GM18868 (cell line): ENCODE data around the gene AAGAB.

Experiments used
- ATAC-seq: cut with Tn5 transposase; IDR thresholded peaks from one replicate; pipeline ENCODE4 v1.9.1; 2021; ENCODE audit warnings: mild to moderate bottlenecking, moderate library complexity; ENCODE audit not compliant: unreplicated experiment

Gene AAGAB

DNA sequence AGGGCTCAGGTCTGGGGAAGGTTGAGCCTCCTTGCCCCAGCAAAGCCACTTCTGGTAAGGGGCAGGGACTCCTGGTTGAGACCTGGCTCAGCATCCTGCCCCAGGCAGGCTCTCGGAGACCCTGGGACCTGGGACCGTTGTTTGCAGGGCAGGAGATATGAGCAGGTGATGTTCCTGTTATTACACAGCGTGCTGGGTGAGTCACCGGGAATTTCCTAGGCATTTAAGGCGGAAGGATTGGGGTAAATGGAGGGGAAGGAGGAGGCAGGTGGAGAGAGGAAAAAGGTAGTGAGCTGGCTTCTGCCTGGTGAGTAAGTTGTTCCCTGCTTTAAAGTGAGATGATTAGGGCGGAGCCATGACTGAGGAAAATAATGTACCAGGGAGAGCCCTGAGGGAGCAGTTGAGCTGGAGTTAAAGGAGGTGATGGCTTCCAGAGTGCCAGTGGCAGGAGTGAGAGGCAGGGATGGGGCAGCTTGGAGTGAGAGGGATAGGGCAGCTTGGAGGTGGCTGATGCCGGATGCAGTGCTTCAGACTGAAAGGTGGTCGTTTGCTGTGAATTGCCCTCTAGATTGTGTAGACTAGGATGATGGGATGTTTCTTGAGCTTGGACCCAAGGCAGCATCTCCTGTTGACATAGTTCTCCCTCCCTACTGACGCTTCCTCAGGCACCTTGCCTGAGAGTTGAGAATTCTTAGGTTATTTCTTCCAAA is 79.4 kb downstream of the AAGAB start:
- ATAC-seq: no peak

DNA sequence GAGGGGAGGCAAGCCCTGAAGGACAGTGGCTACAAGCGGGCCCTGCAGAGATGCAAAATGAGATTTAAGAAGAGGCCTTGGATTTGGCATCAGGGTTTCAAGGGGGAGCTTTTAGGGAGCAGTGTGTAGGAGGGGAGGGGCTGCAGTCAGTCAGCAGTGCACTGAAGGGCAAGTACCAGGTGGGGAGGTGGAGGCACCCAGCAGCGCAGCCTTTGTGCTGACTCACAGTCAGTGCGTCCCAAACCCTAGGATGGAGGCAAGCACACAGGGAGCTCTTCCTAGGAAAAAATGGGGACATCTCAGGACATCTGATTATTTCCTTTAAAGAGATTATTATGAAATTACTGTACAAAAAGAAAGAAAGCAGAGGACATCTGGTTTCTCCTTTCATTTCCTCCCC is 80.0 kb downstream of the AAGAB start:
- no peak for ATAC-seq

DNA sequence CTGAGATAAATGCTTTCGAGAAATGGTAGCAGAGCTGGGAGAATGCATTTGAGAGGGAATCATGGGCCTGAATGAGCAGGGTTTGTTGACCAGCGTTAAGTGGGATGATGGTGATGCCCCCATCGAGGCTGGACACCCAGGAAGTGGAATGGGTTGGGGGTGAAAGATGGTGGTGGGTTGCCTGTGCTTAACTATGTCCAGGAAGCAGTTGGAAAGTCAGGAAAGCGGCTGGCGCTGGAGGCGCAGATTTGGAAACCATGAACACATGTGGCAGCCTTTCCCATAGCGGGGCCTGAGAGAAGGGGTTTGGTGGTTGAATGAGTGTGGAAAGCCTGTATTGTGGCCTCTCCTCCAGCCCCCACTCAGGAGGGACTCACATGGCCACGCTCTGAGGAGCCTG is 80.7 kb downstream of the AAGAB start:
- no peak for ATAC-seq

DNA sequence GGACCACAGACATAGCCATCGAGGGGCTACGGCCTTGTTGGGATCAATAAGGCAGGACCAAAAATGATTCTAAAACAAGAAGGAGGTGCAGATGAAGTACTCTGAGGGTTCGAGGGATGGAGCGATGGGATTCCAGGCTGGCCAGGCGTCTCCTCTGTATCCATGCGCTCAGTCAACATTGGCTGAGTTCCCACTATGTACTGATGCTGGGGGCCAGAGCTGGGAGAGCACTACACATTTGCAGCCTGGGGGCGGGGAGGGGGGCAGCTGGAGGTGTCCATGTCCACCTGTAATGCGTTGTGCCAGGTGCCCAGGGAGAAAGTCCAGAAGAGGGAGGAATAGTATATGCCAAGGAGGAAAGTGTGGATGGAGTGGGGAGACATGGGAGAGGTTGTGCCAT is 81.5 kb downstream of the AAGAB start:
- ATAC-seq: no peak

DNA sequence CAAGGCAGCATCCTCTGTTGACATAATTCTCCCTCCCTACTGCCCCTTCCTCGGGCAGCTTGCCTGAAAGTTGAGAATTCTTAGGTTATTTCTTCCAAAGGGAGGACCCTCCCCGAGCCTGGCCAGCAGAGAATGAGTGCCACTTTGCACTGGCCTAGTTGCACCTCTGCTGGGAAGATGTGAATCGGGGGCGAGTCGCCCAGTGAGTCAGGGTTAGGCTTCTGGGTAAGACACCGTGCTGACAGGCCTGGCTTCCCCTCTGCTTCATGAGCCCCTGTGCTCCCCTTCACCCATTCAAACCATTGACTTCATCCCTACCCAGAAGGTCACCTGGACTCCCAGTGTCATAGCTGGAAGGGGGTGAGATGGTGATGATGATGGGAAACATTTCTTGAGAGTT is 82.3 kb downstream of the AAGAB start:
- no peak for ATAC-seq

DNA sequence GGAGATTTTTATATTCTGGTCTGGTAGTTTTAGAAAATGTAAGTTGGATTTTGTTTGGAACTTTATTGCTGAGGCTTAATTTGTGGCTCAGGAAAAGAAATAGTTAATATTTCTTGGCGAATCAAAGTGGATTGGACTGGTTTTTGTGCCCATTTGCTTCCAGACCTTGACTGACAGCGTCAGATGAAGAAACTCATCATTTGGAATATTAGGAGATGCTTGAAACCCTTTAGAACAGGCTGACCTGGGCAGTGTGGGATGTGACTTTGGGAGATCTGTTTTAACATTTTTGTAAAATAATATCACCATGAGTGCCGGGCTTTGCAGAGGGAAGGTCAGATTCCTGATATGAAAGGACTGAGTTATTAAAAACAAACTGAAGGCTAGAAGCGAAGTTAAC is 83.0 kb downstream of the AAGAB start:
- no peak for ATAC-seq

DNA sequence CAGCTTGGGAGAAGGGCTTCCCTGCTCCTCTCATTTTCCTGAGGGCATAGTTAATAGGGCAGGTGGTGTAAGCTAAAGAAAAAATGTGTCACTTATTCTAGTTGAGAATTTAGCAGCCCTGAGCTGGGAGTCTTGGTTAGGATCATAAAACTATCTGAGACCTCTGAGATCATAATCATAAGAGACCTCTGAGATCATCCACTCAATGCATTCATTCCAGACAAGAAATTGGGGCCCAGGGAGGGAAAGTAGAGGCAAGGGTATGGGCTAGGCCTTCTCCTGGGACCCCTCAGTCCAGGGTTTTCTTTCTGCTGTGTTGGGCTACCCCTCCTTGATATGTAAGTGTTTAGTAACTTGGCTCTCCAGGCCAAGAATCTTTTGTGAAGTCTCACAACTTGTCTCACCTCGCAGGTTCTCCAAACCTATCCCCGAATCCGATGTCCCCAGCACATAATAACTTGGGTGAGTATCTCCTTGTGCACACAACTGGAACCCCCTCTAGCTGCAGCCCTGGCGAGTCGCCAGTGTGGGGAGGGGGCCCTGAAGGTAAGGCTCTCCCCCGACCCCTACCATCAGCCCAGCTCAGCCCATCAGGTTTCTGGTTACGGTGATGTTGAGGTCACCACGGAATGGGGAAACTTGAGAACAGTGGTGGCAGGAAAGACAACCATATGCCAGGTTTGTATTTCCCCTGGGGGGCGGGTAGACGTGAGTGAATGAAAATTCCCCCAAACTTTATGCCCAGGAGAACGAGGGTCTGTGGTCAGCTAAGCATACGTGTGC is 84.1 kb downstream of the AAGAB start:
- no peak for ATAC-seq

DNA sequence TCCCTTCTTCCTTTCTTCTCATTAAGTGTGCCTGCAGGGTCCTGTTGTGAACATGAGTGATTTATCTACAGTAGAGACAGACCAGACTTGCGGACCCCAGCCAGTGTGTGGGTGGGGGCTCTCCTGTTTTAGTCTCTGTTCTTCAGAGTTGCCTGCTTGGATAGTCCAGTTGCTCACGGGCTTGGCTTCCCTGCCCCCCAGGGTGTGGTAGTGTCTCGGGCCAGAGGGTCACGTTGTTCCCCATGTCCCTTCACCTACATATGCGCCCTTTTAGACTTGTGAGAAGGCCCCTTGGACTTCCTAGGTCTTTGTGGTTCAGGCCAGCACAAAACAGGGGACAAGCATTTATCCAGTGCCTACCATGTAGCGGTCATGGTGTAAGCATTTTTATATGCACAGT is 85.8 kb downstream of the AAGAB start:
- ATAC-seq: no peak

DNA sequence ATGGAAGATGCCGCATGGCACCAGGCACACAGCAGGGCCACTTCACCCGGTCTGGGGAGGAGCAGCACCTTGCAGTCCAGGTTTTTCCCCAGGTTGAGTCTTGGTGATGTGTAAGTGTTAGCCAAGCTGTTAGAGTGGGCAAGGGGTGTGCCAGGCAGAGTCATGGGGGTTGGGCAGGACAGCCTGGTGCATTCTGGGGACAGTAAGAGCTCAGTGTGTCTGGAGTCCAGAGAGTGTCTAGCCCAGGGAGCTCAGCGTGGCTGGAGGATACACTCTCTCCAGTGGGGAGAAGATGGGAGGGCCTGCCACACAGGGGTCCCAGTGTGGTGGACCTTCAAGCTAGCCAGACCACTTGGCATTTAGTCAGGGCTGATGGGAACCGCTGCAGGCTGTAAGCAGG is 87.4 kb downstream of the AAGAB start:
- ATAC-seq: no peak

DNA sequence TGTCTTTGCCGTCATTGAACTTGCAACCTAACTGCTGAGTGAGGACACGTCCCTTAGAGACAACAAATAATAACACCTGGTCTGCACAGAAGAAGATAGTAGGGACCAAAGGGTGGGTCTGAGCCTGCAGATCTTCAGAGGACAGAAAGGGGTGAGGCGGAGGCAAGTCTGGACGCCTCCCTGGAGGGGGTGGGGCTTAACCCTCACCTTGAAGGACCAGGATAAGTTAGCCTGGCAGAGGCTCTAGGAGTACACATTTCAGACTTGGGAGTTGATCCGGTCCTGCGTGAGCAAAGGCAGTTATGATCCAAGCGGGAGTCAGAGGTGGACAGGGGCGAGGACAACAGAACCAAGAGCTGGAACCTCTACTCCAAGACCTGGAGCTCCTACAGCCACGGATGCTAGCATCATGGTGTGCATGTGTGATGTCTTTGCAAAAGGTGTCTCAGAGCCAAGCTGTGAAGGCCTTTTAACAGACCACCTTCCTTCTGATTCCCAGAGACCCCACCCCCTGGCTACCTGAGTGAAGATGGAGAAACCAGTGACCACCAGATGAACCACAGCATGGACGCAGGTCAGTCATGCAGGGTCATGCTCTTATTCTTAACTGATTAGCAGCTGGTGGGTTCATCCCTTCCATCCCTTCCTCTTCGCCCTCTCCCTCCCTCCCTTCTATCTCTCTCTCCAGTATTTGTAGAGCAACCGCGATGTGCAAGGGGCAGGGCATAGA is 88.0 kb downstream of the AAGAB start:
- no peak for ATAC-seq

DNA sequence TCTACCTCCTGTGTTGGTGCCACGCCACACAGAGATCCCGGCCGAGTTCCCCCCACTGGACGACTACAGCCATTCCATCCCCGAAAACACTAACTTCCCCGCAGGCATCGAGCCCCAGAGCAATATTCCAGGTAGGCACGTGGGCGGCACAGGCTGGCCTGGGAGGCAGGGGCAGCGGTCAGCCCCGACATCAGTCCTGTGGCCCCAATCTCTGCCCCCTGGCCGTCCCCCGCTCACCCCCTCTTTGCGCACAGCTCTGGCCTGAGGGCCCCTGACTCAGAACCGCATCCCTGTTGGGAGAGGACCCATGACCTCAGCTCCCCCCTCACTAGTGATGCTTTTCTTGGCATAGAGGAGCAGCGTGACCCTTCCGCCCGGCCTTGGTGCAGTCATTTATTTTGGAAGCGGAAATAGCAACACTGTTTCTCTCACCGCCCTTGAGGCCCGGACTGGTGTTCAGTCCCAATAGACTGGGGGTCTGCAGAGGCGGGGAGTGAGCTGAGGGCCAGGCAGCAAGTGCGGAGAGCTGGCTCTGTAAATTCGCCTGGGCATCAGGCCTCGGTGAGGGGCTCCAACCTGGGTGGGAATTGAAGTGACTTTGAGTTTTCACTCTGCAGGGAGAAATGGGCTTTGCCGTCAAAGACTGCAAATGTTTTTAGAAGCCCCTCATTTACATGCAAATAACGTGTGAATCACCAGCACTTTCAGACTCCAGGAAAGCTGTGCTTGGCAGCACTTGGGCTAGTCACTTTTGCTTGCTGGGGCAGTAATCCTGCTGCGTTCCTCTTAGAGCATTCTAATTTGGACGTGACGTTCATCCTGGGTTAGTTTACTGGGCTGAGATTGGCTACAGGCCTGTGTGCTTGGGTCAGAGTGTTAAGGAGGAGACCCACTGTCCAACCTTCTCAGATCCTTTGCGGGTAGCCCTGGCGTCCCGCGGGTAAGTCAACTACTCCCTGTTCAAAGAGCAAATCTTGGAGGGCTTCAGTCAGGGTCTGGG is 88.9 kb downstream of the AAGAB start:
- no peak for ATAC-seq

DNA sequence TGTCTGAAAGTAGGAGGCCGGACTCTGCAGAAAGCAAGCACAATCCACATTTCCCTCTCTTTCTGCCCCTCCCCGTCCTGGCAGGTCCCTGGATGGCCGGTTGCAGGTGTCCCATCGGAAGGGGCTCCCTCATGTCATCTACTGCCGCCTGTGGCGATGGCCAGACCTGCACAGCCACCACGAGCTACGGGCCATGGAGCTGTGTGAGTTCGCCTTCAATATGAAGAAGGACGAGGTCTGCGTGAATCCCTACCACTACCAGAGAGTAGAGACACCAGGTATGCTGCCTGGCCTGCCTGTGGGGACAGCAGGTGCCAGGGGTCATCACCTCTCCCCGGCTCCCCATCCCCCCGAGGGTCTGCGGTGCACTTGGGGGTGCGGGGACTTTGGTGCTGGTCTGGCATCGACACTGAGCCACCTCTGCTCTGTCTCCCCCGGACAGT is 89.6 kb downstream of the AAGAB start:
- ATAC-seq: no peak

DNA sequence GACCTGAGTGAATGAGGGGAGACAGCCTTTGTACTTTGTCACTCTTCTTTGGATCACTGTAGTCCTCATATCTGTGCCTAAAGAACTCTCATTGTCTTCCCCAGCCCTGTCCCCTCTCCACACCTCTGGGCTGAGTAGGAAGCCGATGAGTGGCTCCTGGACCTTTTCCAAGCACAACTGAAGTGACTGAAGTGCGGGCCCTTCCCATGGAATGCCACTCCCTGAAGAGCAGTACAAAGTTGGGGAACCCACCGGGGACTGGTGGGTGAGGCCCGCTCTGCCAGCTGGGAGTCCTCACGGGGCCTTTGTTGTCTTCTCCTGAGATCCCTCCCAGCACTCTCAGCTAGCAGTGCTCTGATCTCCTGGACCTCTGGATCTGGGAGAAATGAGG is 90.1 kb downstream of the AAGAB start:
- ATAC-seq: no peak

DNA sequence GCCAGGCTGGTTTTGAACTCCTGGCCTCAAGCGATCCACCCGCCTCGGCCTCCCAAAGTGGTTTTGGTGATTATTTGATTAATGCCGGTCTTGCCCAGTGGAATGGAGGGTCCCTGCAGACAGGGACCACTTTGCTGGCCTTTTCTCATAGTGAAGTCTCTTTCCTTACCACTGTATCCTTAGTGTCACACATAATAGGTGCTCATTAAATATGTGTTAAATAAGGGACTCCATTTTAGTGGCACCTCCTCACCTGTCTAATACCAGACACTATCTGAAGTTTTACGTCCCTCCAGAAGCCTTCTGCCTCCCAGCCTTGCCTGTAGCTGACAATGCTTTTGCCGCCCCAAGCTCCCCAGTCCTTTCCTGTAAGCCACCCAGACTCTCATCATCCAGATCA is 91.3 kb downstream of the AAGAB start:
- no peak for ATAC-seq

DNA sequence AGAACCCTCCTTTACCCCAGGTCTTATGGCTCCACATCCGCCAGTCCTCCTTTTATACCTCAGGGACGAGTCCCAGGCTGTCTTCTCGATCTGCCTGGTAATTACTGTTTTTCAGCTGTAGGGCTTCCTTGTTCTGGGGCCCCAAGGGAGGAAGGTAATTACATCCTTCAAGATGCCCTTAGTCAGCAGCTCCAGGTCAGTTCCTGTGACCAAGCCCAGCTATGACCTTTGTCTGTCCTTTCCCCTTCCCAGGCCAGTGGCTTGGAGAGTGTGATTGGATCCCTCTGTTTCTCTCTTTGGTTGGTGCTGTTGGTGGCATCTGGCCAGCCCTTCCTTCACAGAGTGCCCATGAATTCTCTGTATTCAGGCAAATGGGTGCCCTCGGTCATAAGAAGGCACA is 92.6 kb downstream of the AAGAB start:
- no peak for ATAC-seq

DNA sequence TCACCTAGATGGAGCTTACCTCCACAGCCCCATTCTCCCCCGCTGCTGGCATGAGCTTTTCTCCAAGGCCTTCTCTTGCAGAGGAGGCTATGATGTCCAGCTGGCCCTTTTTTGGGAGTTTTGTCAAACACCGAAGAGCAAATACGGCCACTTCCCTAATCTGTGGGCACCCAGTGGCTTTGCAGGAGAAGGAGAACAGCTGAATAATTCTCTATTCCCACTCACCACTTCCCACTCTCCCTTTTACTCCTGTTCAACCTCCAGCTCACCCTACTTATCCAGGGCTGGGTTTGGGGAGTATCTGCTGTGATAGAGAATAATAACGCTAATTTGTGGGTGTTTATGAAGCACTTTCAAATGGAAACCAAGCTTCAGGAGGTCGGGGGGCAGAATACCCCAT is 93.0 kb downstream of the AAGAB start:
- ATAC-seq: no peak

DNA sequence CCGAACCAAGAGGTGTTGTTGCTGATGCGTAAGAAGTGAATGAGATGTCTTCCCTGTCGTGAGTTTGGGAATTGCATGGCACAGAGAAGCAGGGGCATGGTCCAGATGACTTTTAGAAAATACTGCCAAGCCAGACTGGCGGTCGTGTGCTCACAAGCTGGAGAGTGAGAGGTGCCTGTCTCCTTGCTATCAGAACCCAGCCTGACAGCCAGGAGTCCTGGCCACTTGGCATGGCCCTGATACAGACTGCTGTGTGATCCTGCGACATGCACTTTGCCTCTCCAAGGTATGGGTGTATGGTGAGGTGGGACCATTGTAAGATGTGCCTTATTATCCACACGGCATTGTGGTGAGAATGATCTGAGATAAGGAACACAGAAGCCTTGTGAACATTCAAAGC is 96.1 kb downstream of the AAGAB start:
- ATAC-seq: no peak

DNA sequence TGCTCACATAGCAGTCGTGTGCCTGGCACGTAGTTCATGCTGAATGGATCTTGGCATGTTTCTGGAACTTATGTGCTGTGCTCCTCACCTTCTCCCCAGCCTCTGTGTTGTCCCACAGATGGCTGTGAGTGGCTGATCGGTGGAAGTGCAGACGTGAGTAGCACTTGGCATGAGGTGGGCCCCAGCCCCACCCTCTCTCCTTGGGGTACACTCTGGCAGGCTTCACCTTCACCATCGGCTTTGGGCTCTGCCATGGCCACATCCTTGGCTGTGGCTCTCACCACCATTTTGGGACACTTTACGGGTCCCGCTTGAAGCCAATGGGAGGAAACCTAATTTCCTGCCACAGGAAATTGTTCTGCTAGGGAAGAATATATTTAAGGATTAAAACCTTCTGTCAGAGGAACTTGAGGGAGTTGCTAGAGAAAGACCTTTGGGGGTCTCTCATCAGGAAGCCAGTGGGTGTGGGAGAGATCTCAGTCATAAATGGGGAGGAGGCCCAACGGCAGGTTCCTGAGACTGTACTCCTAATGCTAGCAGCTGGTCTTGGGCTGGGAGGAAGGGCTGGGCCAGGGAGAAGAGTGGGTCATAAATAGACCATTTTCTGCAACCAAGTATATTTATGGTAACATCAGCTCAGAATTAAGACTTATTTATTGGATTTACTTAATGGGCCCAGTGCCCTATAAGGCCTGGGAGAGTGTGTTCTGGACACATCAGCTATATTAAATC is 96.8 kb downstream of the AAGAB start:
- no peak for ATAC-seq

DNA sequence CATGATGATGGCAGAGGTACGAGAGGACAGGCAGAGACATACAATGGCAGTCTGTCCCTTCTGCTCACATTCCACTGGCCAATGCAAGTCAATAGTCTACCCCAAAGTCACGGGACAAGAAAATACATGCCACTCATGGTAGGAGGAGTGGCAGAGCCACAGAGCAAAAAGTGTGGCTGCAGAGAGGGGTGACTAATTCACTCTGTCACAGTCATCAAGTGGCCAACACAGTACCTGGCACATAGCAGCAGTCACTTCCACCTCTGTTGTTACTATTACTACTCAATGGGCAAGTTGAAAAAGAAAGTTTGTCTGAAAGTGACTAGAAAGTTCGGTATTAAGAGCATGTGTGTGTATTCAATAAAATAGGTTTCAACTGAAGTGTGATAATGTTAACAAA is 97.6 kb downstream of the AAGAB start:
- no peak for ATAC-seq

DNA sequence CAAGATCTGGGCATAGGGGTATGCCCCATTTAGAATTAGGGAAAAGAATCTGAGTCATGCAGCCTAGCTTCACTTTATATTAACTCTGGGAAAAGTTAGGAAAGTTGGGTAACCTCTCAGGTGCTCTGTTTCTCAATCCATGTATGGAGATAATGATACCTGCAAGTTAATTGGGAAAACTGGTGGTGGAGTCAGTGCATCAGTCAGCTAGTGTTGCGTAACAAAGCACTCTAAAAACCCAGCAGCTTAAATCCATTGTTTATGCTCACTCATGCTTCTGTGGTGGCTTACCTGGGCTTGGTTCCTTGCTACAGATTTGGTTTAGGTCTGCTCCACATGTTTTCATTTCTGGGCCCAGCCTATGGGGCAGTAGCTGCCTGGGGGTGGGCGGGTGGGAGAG is 98.0 kb downstream of the AAGAB start:
- ATAC-seq: no peak
